Calu3 (cell line): ENCODE results near the gene LYPD5. TPM values are rescaled to one million over a fixed set of nuclear protein-coding genes. Genes with fewer than 3 reads are reported as not detected.
"Not testable (repeated sequence)": the region's sequence is repeated elsewhere in the genome, so short reads cannot be mapped to it uniquely, and the experiment has no call there.

Experiments used
- BruUV-seq: library from RNA; stranded (reverse); fragments of 400-500 nt; replicated peaks from 2 replicates; lab custom pipeline; 2021; lab: Mats Ljungman, UMichigan
- CTCF ChIA-PET: fragments of 300-600 bp; sonication (Branson Sonifier 250); formaldehyde crosslinking; loops from one replicate; lab custom pipeline; 2022; ENCODE audit warnings: antibody characterized with exemption; lab: Charles Lee
- DNase-seq: peaks from one replicate; pipeline ENCODE4 v3.0.0; 2022
- H3K27ac Mint-ChIP-seq: one replicate; pipeline ENCODE4 v1.8.0; 2022; ENCODE audit warnings: mixed read lengths; ENCODE audit not compliant: unreplicated experiment
- H3K27me3 Mint-ChIP-seq: one replicate; pipeline ENCODE4 v1.8.0; 2022; ENCODE audit warnings: mixed read lengths; ENCODE audit not compliant: unreplicated experiment
- H3K36me3 Mint-ChIP-seq: one replicate; pipeline ENCODE4 v1.8.0; 2022; ENCODE audit warnings: mild to moderate bottlenecking, moderate library complexity, mixed read lengths; ENCODE audit not compliant: insufficient read depth, unreplicated experiment
- H3K4me1 Mint-ChIP-seq: one replicate; pipeline ENCODE4 v1.8.0; 2022; ENCODE audit warnings: mild to moderate bottlenecking, low read depth, mixed read lengths; ENCODE audit not compliant: unreplicated experiment
- H3K4me3 Mint-ChIP-seq: one replicate; pipeline ENCODE4 v1.8.0; 2022; ENCODE audit warnings: mild to moderate bottlenecking, low read depth, moderate library complexity, mixed read lengths; ENCODE audit not compliant: unreplicated experiment
- H3K9me3 Mint-ChIP-seq: one replicate; pipeline ENCODE4 v1.8.0; 2022; ENCODE audit warnings: low read depth, mixed read lengths; ENCODE audit not compliant: unreplicated experiment
- intact Hi-C: fragments of 100-400 bp; cut with micrococcal nuclease; formaldehyde crosslinking; loops from one replicate; pipeline ENCODE4 v1.10.0; 2022; ENCODE audit not compliant: unreplicated experiment
- total RNA-seq: library from RNA; stranded (reverse); gene quantifications from 2 replicates; pipeline ENCODE4 v1.2.3, GENCODE V29; 2022
- TF ChIP-seq, protein P1 (sequence below): fragments of 200-600 bp; IDR thresholded peaks from one replicate; pipeline ENCODE4 v1.8.0; 2022; ENCODE audit warnings: antibody characterized with exemption; ENCODE audit not compliant: unreplicated experiment

The LYPD5 gene
- total RNA-seq, 1 experiment from 2014 or later, result 5.0 TPM

DNA sequence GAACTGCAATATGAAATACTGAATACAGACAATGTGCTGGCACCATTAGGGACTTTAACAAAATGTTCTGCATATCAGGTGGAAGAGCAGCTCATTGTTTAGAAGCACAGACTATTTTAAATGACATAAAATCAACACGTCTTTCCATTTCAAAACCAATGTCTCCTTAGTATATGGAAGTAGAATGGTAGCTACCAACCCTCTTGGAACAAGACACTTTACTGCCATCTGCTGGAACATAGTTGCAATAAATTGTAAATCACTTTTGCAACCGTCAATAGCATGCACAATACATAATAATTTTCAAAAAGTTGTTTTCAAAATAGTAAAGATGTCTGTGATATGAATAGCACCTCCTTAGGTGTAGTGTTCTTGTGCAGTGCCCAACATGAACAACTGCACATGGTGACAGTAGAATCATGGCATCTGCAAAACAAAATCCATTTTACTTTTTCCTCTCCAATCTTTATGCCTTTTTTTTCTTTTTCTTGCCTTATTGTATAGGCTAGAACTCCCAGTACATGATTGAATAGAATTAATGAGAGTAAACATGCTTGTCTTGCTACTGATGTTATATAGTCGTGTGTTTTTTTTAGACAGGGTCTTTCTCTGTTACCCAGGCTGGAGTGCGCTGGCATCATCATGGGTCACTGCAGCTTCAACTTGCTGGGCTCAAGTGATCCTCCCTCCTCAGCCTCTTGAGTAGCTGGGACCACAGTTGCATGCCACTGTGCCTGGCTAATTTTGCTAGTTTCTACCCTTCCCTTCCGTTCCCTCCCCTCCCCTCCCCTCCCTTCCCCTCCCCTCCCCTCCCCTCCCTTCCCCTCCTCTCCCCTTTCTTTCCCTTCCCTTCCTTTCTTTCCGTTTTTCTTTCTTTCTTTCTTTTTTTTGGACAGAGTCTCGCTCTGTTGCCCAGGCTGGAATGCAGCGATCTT, 7.8 kb upstream of the LYPD5 start:
- H3K27ac Mint-ChIP-seq, result no peak overlapping the region
- no peak overlapping the region for H3K4me3 Mint-ChIP-seq
- BruUV-seq, result no TSS peak
- CTCF ChIA-PET, result interaction anchor here (0.6 to 3.0 kb wide), 18 partner anchors 17 to 363 kb away, joined by 3 to 34 read pairs (median 4); partner anchors contain the start of genes IRGQ, PLAUR, SMG9 and ZNF221
- no peaks in the 10 kb centered on the region for H3K4me1 Mint-ChIP-seq
- TF ChIP-seq, protein P1, sequence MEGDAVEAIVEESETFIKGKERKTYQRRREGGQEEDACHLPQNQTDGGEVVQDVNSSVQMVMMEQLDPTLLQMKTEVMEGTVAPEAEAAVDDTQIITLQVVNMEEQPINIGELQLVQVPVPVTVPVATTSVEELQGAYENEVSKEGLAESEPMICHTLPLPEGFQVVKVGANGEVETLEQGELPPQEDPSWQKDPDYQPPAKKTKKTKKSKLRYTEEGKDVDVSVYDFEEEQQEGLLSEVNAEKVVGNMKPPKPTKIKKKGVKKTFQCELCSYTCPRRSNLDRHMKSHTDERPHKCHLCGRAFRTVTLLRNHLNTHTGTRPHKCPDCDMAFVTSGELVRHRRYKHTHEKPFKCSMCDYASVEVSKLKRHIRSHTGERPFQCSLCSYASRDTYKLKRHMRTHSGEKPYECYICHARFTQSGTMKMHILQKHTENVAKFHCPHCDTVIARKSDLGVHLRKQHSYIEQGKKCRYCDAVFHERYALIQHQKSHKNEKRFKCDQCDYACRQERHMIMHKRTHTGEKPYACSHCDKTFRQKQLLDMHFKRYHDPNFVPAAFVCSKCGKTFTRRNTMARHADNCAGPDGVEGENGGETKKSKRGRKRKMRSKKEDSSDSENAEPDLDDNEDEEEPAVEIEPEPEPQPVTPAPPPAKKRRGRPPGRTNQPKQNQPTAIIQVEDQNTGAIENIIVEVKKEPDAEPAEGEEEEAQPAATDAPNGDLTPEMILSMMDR, result peak; percentile 45
- intact Hi-C loops, result loop anchor here (2.0 kb wide), 3 partner anchors 25 to 65 kb away; partner anchors contain the start of gene SMG9
- no peaks in the 10 kb centered on the region for H3K27me3 Mint-ChIP-seq
- H3K36me3 Mint-ChIP-seq, result no peaks in the 10 kb centered on the region
- peaks cover 6% of the 10 kb centered on the region for H3K9me3 Mint-ChIP-seq
- DNase-seq, result no peak

DNA sequence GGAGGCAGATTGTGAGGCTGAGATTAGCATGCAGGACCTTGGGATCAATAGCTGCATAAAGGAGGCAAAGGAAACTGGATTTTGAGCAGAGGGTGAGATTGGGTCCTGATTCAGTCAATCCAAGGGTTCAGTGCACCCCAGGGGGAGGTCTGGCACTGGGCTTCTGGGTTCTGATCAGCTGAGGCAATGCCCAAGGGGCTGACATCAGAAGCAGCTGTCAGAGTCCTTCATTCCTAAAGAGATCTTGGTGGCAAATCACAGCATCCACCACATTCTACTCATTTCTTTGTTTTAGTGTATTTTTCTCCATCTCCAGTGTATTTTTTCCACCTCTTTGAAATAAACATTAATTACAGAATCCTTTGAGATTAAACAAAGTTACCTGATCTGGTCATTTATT, 5.4 kb upstream of the LYPD5 start:
- H3K27me3 Mint-ChIP-seq, result no peaks in the 10 kb centered on the region
- BruUV-seq, result no TSS peak

DNA sequence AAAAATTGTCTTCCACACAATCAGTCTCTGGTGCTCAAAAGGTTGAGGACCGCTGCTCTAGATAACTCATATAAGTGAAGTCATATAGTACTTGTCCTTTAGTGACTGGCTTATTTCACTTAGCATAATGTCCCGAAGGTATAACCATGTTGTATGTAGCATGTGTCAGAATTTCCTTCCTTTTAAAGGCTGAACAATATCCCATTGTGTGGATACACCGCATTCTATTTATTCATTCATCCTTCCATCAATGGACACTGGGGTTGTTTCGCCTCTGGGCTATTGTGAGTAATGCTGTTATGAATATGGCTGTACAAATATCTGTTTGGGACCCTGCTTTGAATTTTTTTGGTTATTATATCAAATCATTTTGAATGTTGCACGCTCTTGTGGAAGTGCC, 4.6 kb upstream of the LYPD5 start:
- intact Hi-C loops, result no loop called here
- Mint-ChIP-seq H3K4me1 (peaks cover 8% of the 10 kb centered on the region), H3K27ac (no peak overlapping the region), H3K9me3 (peaks cover 3% of the 10 kb centered on the region), H3K36me3 (no peaks in the 10 kb centered on the region), H3K27me3 (no peaks in the 10 kb centered on the region), H3K4me3 (no peak overlapping the region)
- DNase-seq, result no peak
- TF ChIP-seq, protein P1, result no peak
- no TSS peak for BruUV-seq
- CTCF ChIA-PET, result interaction anchor here (0.7 kb wide), 1 partner anchor 15 kb away, joined by 6 read pairs; no protein-coding TSS in a partner anchor

More for the DNA sequence above, 5.4 kb upstream of the LYPD5 start:
- CTCF ChIA-PET, result interaction anchor here (0.7 to 3.0 kb wide), 2 partner anchors 14 to 62 kb away, joined by 6 to 34 read pairs; no protein-coding TSS in a partner anchor
- H3K27ac Mint-ChIP-seq, result no peak overlapping the region
- no peak overlapping the region for H3K4me3 Mint-ChIP-seq
- H3K36me3 Mint-ChIP-seq, result no peaks in the 10 kb centered on the region
- TF ChIP-seq, protein P1, result no peak
- intact Hi-C loops, result loop anchor here (2.0 kb wide), 2 partner anchors 53 to 63 kb away; partner anchors contain the start of gene SMG9
- DNase-seq, result no peak
- H3K9me3 Mint-ChIP-seq, result peaks cover 3% of the 10 kb centered on the region
- H3K4me1 Mint-ChIP-seq, result peaks cover 8% of the 10 kb centered on the region

DNA sequence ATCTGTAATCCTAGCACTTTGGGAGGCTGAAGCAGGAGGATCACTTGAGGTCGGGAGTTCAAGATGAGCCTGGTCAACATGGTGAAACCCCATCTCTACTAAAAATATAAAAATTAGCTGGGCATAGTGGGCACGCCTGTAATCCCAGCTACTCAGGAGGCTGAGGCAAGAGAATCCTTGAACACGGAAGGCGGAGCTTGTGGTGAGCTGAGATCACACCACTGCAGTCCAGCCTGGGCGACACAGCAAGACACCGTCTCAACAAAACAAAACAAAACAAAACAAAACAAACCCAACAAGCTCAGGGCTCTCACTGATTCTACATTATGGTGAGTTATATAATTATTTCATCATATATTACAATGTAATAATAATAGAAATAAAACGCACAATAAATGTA, 4.2 kb upstream of the LYPD5 start:
- intact Hi-C loops, H3K27me3 Mint-ChIP-seq, BruUV-seq, CTCF ChIA-PET, H3K4me1 Mint-ChIP-seq, DNase-seq, H3K36me3 Mint-ChIP-seq, H3K9me3 Mint-ChIP-seq, H3K27ac Mint-ChIP-seq, H3K4me3 Mint-ChIP-seq: not testable (repeated sequence)
